ENCODE measurements around the gene PXN. TPM values are rescaled to one million over a fixed set of nuclear protein-coding genes. Genes with fewer than 3 reads are reported as not detected.
A peak's percentile ranks its signal among the peaks of the same experiment; 100 is the strongest.

The PXN gene
- total and polyA plus RNA-seq, 2 of the 13 experiments (the other 11 are each of a cell fraction or from before 2014, with no cell fraction given) = 13.6 to 14.2 TPM

- TF ChIP-seq, protein P1, sequence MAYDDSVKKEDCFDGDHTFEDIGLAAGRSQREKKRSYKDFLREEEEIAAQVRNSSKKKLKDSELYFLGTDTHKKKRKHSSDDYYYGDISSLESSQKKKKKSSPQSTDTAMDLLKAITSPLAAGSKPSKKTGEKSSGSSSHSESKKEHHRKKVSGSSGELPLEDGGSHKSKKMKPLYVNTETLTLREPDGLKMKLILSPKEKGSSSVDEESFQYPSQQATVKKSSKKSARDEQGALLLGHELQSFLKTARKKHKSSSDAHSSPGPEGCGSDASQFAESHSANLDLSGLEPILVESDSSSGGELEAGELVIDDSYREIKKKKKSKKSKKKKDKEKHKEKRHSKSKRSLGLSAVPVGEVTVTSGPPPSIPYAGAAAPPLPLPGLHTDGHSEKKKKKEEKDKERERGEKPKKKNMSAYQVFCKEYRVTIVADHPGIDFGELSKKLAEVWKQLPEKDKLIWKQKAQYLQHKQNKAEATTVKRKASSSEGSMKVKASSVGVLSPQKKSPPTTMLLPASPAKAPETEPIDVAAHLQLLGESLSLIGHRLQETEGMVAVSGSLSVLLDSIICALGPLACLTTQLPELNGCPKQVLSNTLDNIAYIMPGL (CRISPR knock-in tag; IDR thresholded peaks at IDR 0.05; ENCODE audit: borderline replicate concordance in 1 of 2, low read depth in 1 of 2) = 0 out of 4 replicates have a peak, but pooled peaks of 1 of the 2 experiments have one; percentile 23
- no peak for TF ChIP-seq ZFP82 (CRISPR knock-in tag; IDR thresholded peaks at IDR 0.05; ENCODE audit: borderline replicate concordance)
- TF ChIP-seq ARID2 (CRISPR knock-in tag; IDR thresholded peaks at IDR 0.05; ENCODE audit: borderline replicate concordance) = no peak
- no peak for TF ChIP-seq HBP1 (CRISPR knock-in tag; IDR thresholded peaks at IDR 0.05; ENCODE audit: low read depth)
- TF ChIP-seq MXD4 (CRISPR knock-in tag; IDR thresholded peaks at IDR 0.05) = no peak
- TF ChIP-seq PLRG1 (conservative IDR thresholded peaks at IDR 0.05) = no peak
- TF ChIP-seq ZFP90 (CRISPR knock-in tag; IDR thresholded peaks at IDR 0.05; ENCODE audit: borderline replicate concordance) = no peak
- TF ChIP-seq, protein P2, sequence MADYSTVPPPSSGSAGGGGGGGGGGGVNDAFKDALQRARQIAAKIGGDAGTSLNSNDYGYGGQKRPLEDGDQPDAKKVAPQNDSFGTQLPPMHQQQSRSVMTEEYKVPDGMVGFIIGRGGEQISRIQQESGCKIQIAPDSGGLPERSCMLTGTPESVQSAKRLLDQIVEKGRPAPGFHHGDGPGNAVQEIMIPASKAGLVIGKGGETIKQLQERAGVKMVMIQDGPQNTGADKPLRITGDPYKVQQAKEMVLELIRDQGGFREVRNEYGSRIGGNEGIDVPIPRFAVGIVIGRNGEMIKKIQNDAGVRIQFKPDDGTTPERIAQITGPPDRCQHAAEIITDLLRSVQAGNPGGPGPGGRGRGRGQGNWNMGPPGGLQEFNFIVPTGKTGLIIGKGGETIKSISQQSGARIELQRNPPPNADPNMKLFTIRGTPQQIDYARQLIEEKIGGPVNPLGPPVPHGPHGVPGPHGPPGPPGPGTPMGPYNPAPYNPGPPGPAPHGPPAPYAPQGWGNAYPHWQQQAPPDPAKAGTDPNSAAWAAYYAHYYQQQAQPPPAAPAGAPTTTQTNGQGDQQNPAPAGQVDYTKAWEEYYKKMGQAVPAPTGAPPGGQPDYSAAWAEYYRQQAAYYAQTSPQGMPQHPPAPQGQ (CRISPR knock-in tag; IDR thresholded peaks at IDR 0.05; ENCODE audit: borderline replicate concordance) = no peak
- no peak for TF ChIP-seq SOX13 (IDR thresholded peaks at IDR 0.05)
- no peak for TF ChIP-seq SOX13 (CRISPR knock-in tag; conservative IDR thresholded peaks at IDR 0.05 in 1 of 2, IDR thresholded peaks at IDR 0.05 in 1 of 2)
- TF ChIP-seq, protein P3, sequence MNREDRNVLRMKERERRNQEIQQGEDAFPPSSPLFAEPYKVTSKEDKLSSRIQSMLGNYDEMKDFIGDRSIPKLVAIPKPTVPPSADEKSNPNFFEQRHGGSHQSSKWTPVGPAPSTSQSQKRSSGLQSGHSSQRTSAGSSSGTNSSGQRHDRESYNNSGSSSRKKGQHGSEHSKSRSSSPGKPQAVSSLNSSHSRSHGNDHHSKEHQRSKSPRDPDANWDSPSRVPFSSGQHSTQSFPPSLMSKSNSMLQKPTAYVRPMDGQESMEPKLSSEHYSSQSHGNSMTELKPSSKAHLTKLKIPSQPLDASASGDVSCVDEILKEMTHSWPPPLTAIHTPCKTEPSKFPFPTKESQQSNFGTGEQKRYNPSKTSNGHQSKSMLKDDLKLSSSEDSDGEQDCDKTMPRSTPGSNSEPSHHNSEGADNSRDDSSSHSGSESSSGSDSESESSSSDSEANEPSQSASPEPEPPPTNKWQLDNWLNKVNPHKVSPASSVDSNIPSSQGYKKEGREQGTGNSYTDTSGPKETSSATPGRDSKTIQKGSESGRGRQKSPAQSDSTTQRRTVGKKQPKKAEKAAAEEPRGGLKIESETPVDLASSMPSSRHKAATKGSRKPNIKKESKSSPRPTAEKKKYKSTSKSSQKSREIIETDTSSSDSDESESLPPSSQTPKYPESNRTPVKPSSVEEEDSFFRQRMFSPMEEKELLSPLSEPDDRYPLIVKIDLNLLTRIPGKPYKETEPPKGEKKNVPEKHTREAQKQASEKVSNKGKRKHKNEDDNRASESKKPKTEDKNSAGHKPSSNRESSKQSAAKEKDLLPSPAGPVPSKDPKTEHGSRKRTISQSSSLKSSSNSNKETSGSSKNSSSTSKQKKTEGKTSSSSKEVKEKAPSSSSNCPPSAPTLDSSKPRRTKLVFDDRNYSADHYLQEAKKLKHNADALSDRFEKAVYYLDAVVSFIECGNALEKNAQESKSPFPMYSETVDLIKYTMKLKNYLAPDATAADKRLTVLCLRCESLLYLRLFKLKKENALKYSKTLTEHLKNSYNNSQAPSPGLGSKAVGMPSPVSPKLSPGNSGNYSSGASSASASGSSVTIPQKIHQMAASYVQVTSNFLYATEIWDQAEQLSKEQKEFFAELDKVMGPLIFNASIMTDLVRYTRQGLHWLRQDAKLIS (CRISPR knock-in tag; IDR thresholded peaks at IDR 0.05) = no peak
- no peak for TF ChIP-seq ZNF354B (CRISPR knock-in tag; IDR thresholded peaks at IDR 0.05)
- TF ChIP-seq RNF219 (CRISPR knock-in tag; IDR thresholded peaks at IDR 0.05) = no peak
- TF ChIP-seq, protein P4, sequence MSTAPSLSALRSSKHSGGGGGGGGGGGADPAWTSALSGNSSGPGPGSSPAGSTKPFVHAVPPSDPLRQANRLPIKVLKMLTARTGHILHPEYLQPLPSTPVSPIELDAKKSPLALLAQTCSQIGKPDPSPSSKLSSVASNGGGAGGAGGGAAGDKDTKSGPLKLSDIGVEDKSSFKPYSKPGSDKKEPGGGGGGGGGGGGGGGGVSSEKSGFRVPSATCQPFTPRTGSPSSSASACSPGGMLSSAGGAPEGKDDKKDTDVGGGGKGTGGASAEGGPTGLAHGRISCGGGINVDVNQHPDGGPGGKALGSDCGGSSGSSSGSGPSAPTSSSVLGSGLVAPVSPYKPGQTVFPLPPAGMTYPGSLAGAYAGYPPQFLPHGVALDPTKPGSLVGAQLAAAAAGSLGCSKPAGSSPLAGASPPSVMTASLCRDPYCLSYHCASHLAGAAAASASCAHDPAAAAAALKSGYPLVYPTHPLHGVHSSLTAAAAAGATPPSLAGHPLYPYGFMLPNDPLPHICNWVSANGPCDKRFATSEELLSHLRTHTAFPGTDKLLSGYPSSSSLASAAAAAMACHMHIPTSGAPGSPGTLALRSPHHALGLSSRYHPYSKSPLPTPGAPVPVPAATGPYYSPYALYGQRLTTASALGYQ (CRISPR knock-in tag; IDR thresholded peaks at IDR 0.05) = no peak
- TF ChIP-seq CBX1 (IDR thresholded peaks at IDR 0.05; ENCODE audit: low read depth) = no peak
Measured at GRCh38 chr12:120290609-120291305, 25.2 kb upstream of the PXN start (continued).

Measured in HepG2 (cell line).